GM21390 (cell line): ENCODE measurements around the gene KIAA0825.
A peak's percentile ranks its signal among the peaks of the same experiment; 100 is the strongest.
"Not testable (repeated sequence)": the region's sequence is repeated elsewhere in the genome, so short reads cannot be mapped to it uniquely, and the experiment has no call there.

ENCODE experiments used
- ATAC-seq: cut with Tn5 transposase; IDR thresholded peaks from one replicate; pipeline ENCODE4 v1.9.1; 2021; ENCODE audit not compliant: unreplicated experiment

Gene KIAA0825

DNA sequence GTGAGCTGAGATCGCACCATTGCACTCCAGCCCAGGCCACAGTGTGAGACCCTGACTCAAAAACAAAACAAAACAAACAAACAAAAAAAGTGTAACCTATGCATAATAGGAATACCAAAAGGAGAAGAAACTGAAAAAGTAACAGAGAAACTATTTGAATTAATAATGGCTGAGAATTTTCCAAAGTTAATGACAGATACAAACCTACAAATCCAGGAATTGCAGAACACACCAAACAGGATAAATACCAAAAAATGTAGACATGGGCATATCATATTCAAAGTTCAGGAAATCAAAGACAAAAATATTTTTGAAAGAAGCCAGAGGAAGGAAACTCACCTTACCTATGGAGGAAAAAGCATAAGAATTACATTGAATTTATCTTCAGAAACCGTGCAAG, 493.3 kb downstream of the KIAA0825 start:
- no peak for ATAC-seq

DNA sequence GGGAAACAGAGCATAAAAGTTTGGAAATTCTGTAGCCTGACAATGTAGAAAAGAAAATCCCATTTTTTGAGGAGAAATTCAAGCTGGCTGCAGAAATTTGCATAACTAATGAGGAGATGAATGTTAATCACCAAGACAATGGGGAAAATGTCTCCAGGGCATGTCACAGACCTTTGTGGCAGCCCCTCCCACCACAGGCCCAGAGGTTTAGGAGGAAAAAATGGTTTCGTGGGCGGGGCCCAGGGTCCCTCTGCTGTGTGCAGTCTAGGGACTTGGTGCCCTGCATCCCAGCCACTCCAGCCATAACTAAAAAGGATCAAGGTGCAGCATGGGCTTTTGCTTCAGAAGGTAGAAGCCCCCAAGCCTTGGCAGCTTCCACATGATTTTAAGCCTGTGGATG, 502.1 kb downstream of the KIAA0825 start:
- ATAC-seq = not testable (repeated sequence)

DNA sequence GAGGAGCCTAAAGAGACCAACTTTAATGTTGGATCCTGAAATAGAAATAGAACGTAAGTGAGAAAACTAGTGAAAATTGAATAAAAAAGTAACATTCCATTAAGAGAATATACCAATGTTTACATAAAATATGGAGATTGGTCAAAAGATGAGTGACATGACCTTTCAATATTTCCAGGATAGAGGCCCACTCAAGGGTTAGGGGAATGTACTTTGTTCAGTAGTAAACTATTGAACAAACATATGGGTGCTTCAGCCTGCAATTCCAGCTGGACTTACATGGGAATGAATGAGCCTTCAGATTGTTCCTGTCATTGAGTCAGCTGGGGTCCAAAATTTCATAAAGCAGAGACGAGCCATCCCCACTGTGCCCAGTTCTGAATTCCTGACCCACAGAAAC, 505.3 kb downstream of the KIAA0825 start:
- no peak for ATAC-seq

DNA sequence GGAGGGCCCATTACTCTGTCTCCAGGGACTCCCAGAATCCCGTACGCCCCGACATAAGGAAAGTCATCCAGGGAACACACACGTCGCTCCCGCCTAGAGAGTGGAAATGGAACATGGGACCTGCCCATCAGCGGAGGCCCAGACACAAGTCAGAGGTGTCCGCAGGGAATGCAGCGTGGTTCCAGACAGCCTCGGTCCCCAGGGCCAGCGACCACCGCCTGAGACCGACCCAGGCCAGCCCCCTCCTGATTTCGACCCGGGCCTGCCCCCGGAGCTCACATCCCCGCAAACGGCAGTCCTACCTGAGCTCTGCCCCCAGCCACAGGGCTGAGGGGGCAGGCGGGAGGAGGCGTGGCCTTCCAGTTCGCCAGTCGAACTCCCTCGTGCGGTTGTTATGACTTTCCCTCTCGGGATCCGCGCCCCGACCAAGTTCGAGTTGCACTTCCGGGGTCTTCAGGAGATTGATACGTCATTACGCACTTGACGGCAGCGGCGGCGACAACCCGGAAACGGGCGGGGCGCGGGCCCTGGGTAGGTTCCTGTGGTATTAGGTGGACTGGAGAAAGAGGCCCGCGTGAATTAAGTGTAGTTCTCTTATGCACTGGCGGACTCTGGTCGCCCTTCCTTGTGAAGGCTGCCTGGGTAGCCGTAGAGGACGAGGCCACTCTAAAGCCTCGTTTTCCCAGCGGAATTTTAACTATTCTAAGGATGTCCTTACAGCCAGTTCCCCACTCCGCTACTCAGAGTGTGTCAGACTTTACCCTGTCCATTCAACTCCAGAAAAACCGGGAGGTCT, 507.0 kb downstream of the KIAA0825 start:
- ATAC-seq = peak; percentile 100

DNA sequence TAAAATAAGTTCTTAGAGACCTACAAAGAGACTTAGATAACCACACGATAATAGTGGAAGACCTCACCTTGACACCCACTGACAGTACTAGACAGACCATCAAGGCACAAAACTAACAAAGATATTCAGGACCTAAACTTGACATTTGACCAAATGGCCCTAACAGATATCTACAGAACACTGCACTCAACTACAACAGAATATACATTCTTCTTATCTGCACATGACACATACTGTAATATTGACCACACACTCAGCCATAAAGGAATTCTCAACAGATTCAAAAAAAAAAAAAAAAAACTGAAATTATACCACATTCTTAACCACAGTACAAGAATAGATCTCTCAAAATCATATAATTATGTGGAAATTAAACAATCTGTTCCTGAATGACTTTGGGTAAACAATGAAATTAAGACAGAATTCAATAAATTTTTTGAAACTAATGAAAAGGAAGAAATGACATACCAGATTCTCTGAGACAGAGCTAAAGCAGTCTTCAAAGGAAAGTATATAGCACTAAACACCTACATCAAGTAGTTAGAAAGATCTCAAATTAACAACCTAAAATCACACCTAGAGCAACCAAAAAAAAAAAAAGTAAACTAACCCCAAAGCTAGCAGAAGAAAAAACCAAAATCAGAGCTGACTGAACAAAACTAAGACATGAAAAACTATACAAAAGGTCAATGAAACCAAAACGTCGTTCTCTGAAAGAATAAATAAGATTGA, 514.7 kb downstream of the KIAA0825 start:
- ATAC-seq = no peak
